Uterus (tissue), 4 donors: ENCODE data around the gene INPP5D. TPM values are rescaled to one million over a fixed set of nuclear protein-coding genes. Genes with fewer than 3 reads are reported as not detected.

Experiments
- DNase-seq, 2 donors: peaks; one replicate each; pipeline ENCODE4 v3.0.0-alpha.2; 2019 to 2020
- H3K27ac ChIP-seq, 2 donors: fragments of 200-600 bp; sonication (generic); 1 replicate in 1 of 2; 2 replicates in 1 of 2; pipeline ENCODE4 v1.5.1; 2016 to 2018
- H3K27me3 ChIP-seq, 2 donors: fragments of 200-600 bp; sonication (generic); one replicate each; pipeline ENCODE4 v1.5.1; 2018 to 2019; ENCODE audit warnings: control low read depth in 1 of 2
- H3K36me3 ChIP-seq, 2 donors: fragments of 200-600 bp; sonication (generic); one replicate each; pipeline ENCODE4 v1.5.1; 2019; ENCODE audit warnings: control low read depth in 1 of 2
- H3K4me1 ChIP-seq, 2 donors: fragments of 200-600 bp; sonication (generic); one replicate each; pipeline ENCODE4 v1.5.1; 2018 to 2019; ENCODE audit warnings: control low read depth in 1 of 2
- H3K4me3 ChIP-seq, 2 donors: fragments of 200-600 bp; sonication (generic); 1 replicate in 1 of 2; 2 replicates in 1 of 2; pipeline ENCODE4 v1.5.1; 2018 to 2019; ENCODE audit warnings: mild to moderate bottlenecking in 1 of 2
- H3K9me3 ChIP-seq, 2 donors: fragments of 200-600 bp; sonication (generic); one replicate each; pipeline ENCODE4 v1.5.1; 2019; ENCODE audit warnings: control low read depth in 1 of 2
- CTCF ChIP-seq, 4 experiments: fragments of 200-600 bp in 2 of 4; fragments of 450-650 bp in 2 of 4; sonication (generic) in 2 of 4; IDR thresholded peaks; one replicate each; pipeline ENCODE4 v1.5.1; 2016 to 2019; ENCODE audit warnings: antibody characterized with exemption in 4 of 4, mild to moderate bottlenecking in 2 of 4, moderate library complexity in 1 of 4
- POLR2A ChIP-seq, 2 donors: fragments of 450-650 bp; IDR thresholded peaks; one replicate each; pipeline ENCODE4 v1.6.1; 2016; ENCODE audit warnings: antibody characterized with exemption in 2 of 2, mild to moderate bottlenecking in 1 of 2, moderate library complexity in 1 of 2
- intact Hi-C: fragments of 100-400 bp; cut with DNase I; formaldehyde crosslinking; loops from one replicate; pipeline ENCODE4 v1.15.1; 2023; ENCODE audit warnings: low total_unique reads
- total RNA-seq, 4 donors: library from RNA; depleted of rRNA in 3 of 4; stranded (reverse); fragments of >200 nt in 3 of 4; gene quantifications; one replicate each; pipeline versions ENCODE4 v1.1.0 to v1.2.4, GENCODE V29; 2014 to 2023
- donor health status: DM: yes; HTN: yes; CAD: no.

The INPP5D gene
- total RNA-seq, 4 donors from 2014 or later: 14.2 to 37.9 (median 22.3) TPM

DNA sequence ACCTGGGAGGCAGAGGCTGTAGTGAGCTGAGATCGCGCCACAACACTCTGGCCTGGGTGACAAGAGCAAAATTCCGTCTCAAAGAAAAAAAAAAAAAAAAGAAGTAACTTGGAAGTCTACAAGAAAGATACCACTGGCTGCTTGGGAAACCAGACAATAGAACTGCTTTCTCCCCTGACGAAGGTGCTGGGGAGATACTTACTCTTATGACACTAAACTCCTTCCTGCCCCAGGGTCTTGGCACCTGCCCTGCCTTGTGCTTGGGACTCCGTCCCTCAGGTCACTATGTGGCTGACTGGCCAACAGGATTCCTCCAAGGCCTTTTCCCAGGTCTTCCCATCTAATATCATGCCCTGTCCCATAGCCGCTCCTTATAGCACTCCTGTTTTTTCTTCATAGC is 30.7 kb downstream of the INPP5D start:
- Histone ChIP-seq H3K27ac (no peak overlapping the region), H3K4me1 (no peaks in the 10 kb centered on the region), H3K9me3 (no peaks in the 10 kb centered on the region), H3K27me3 (no peaks in the 10 kb centered on the region), H3K4me3 (no peak overlapping the region), H3K36me3 (no peaks in the 10 kb centered on the region)
- intact Hi-C loops: no loop called here
- DNase-seq: no peak
- TF ChIP-seq CTCF (IDR thresholded peaks at IDR 0.05): no peak

GRCh38 chr2:233091595-233092375 is 31.6 kb downstream of the INPP5D start:
- H3K4me1 ChIP-seq: no peaks in the 10 kb centered on the region
- no peak for TF ChIP-seq CTCF (IDR thresholded peaks at IDR 0.05)
- TF ChIP-seq POLR2A (IDR thresholded peaks at IDR 0.05): no peak
- H3K27me3 ChIP-seq: no peaks in the 10 kb centered on the region
- intact Hi-C loops: no loop called here
- no peak for DNase-seq
- no peak overlapping the region for H3K27ac ChIP-seq
- no peak overlapping the region for H3K4me3 ChIP-seq
- no peaks in the 10 kb centered on the region for H3K36me3 ChIP-seq
- no peaks in the 10 kb centered on the region for H3K9me3 ChIP-seq

DNA sequence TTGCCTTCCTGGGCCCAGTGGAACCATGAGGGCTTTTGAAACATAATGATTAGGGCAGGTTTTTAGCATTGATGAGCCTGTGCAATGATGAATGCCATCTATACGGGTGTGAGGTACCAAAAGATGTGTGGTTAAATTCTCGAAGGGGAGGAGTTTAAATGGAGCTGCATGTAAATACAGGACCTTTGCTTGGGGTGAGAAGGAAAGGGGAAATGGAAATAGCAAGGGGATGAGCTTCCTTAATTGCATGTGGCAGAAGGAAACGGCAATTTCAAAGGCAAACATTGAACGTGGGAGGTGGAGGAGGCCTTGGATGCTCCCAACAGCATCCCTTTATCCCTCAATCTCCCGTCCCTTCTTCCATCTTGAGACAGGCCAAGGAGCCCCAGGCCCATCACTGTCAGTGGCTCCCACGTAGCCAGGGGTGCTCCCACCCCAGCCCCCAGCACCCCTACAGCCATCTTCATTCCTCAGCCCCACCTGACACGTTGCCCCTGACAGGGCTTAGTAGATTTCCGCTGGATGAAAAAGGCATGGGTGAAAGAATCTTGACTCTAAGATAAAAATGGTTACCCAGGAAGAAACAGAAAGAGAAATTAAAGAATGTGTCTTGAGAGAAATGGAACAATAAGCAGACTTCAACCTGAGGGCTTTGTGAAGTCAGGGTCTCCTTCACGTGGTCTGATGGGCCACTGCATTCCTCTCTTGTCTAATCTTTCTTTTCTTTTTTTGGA is 32.5 kb downstream of the INPP5D start:
- Histone ChIP-seq H3K36me3 (no peaks in the 10 kb centered on the region), H3K9me3 (no peaks in the 10 kb centered on the region), H3K27me3 (no peaks in the 10 kb centered on the region), H3K27ac (no peak overlapping the region), H3K4me1 (no peaks in the 10 kb centered on the region), H3K4me3 (no peak overlapping the region)
- DNase-seq: no peak
- TF ChIP-seq POLR2A (IDR thresholded peaks at IDR 0.05) (no peak), CTCF (IDR thresholded peaks at IDR 0.05) (no peak)
- intact Hi-C loops: no loop called here

DNA sequence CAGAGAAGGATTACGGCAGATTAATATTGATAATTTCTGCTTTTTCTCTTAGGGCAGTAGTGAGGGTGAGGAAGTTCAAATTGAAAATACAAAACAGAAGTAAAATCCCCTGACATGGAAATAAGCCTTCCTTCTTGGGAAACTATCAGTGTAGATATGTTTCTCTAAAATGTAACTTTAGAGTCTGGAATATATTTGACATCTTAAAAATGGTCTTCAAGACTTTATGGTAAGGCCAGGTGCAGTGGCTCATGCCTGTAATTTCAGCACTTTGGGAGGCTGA is 33.0 kb downstream of the INPP5D start:
- H3K4me1 ChIP-seq: no peaks in the 10 kb centered on the region
- TF ChIP-seq POLR2A (IDR thresholded peaks at IDR 0.05) (no peak), CTCF (IDR thresholded peaks at IDR 0.05) (no peak)
- no peak for DNase-seq
- intact Hi-C loops: no loop called here
- H3K9me3 ChIP-seq: no peaks in the 10 kb centered on the region
- H3K36me3 ChIP-seq: no peaks in the 10 kb centered on the region
- H3K27me3 ChIP-seq: no peaks in the 10 kb centered on the region
- no peak overlapping the region for H3K4me3 ChIP-seq
- H3K27ac ChIP-seq: no peak overlapping the region

- H3K4me3 ChIP-seq: no peak overlapping the region
- H3K36me3 ChIP-seq: no peaks in the 10 kb centered on the region
- no peaks in the 10 kb centered on the region for H3K4me1 ChIP-seq
- no peak for TF ChIP-seq CTCF (IDR thresholded peaks at IDR 0.05)
- no peak for TF ChIP-seq POLR2A (IDR thresholded peaks at IDR 0.05)
- no peak for DNase-seq
- no peaks in the 10 kb centered on the region for H3K27me3 ChIP-seq
- no peaks in the 10 kb centered on the region for H3K9me3 ChIP-seq
- intact Hi-C loops: no loop called here
- no peak overlapping the region for H3K27ac ChIP-seq
These were observed 33.6 kb downstream of the INPP5D start for GRCh38 chr2:233093721-233094120.
